Measurements from ENCODE around the gene STX8.

- TF ChIP-seq CTCF (IDR thresholded peaks at IDR 0.05) (no peak), POLR2A (IDR thresholded peaks at IDR 0.05) (no peak)
Measured at GRCh38 chr17:9606453-9606852, 30.8 kb upstream of the STX8 start.
